HepG2 (cell line): Measurements from ENCODE around the gene LIN28A. TPM values are rescaled to one million over a fixed set of nuclear protein-coding genes. Genes with fewer than 3 reads are reported as not detected.

ENCODE experiments used
- ATAC-seq: fragments of 200-7000 bp; cut with Tn5 transposase; 3 replicates; pipeline ENCODE4 v1.9.1; 2020; ENCODE audit warnings: mild to moderate bottlenecking, moderate library complexity
- BruUV-seq: library from RNA; stranded (reverse); fragments of 400-500 nt; replicated peaks from 2 replicates; lab custom pipeline; 2021; lab: Mats Ljungman, UMichigan
- CTCF ChIA-PET: fragments of 300-600 bp; formaldehyde crosslinking; extraction: SDS; loops from one replicate; lab custom pipeline; 2021; ENCODE audit warnings: low total read pairs, inconsistent platforms, low intra/inter-chr PET ratio; lab: Yijun Ruan, JAX
- POLR2A ChIA-PET: fragments of 350-600 bp; sonication (Branson Sonifier 250); formaldehyde crosslinking; loops from one replicate; lab custom pipeline; 2020; ENCODE audit warnings: antibody characterized with exemption, inconsistent platforms; lab: Yijun Ruan, JAX
- DNase-seq: peaks from one replicate; pipeline ENCODE4 v3.0.0-alpha.2; 2015; ENCODE audit warnings: low spot score
- FAIRE-seq: peaks from 3 replicates; lab custom pipeline; 2011; peaks lifted over from hg19 to GRCh38; lab: Jason Lieb, UNC
- H2AFZ ChIP-seq: one replicate; pipeline ENCODE4 v1.6.1; 2011; ENCODE audit warnings: low read length, inconsistent platforms
- H3K27ac ChIP-seq: fragments of 300-600 bp; 3 replicates; pipeline ENCODE4 v1.8.0; 2011; ENCODE audit warnings: mixed run types, mild to moderate bottlenecking, mixed read lengths, low read length, inconsistent platforms; ENCODE audit not compliant: insufficient read depth; ENCODE audit errors: extremely low read length
- H3K27me3 ChIP-seq, 2 experiments: fragments of 200-600 bp in 1 of 2; 2 replicates in 1 of 2; 3 replicates in 1 of 2; pipeline versions ENCODE4 v1.6.0 to v1.8.0; 2011; ENCODE audit warnings: low read length in 2 of 2, mild to moderate bottlenecking in 2 of 2, moderate library complexity in 2 of 2, inconsistent platforms in 1 of 2; ENCODE audit not compliant: insufficient read depth in 2 of 2, control insufficient read depth in 1 of 2
- H3K36me3 ChIP-seq, 2 experiments: fragments of 200-600 bp in 1 of 2; replicated peaks in 1 of 2; 2 replicates in 1 of 2; 3 replicates in 1 of 2; pipeline versions ENCODE4 v1.5.1 to v1.8.0; 2011; ENCODE audit warnings: low read length in 2 of 2, inconsistent platforms in 1 of 2; ENCODE audit not compliant: insufficient read depth in 2 of 2, control insufficient read depth in 1 of 2
- H3K4me1 ChIP-seq: 2 replicates; pipeline ENCODE4 v1.5.1; 2012; ENCODE audit warnings: low read length, inconsistent platforms; ENCODE audit not compliant: insufficient read depth
- H3K4me2 ChIP-seq: 2 replicates; pipeline ENCODE4 v1.6.0; 2011; ENCODE audit warnings: low read depth, low read length, inconsistent platforms
- H3K4me3 ChIP-seq, 3 experiments: fragments of 200-600 bp in 1 of 3; sonication (generic), shearing (Covaris generic) in 1 of 3; replicated peaks in 1 of 3; 2 replicates each; pipeline ENCODE4 v1.5.1; 2011 to 2016; ENCODE audit warnings: low read length in 3 of 3, inconsistent platforms in 2 of 3, low read depth in 2 of 3, mild to moderate bottlenecking in 2 of 3, control low read depth in 1 of 3, mixed read lengths in 1 of 3; ENCODE audit not compliant: insufficient read depth in 1 of 3
- H3K79me2 ChIP-seq: one replicate; pipeline ENCODE4 v1.6.1; 2011; ENCODE audit warnings: low read length, inconsistent platforms; ENCODE audit not compliant: insufficient read depth
- H3K9ac ChIP-seq: 2 replicates; pipeline ENCODE4 v1.6.0; 2011; ENCODE audit warnings: mild to moderate bottlenecking, low read depth, low read length, inconsistent platforms; ENCODE audit not compliant: insufficient read depth
- H3K9me3 ChIP-seq: 2 replicates; pipeline ENCODE4 v1.5.1; 2012; ENCODE audit warnings: mild to moderate bottlenecking, low read length
- H4K20me1 ChIP-seq: 2 replicates; pipeline ENCODE4 v1.6.0; 2011; ENCODE audit warnings: inconsistent platforms, mild to moderate bottlenecking, low read length, moderate library complexity; ENCODE audit not compliant: insufficient read depth
- FOXA3 ChIP-seq: IDR thresholded peaks from 2 replicates; pipeline ENCODE4 v1.6.1; 2016; ENCODE audit warnings: missing genetic modification reagents, missing compliant biosample characterization
- HOXA5 ChIP-seq: sonication (generic); formaldehyde crosslinking; IDR thresholded peaks from 2 replicates; pipeline ENCODE4 v1.4.0; 2020; ENCODE audit warnings: missing genetic modification reagents
- NFYB ChIP-seq: sonication (generic); formaldehyde crosslinking; IDR thresholded peaks from 2 replicates; pipeline ENCODE4 v1.4.0; 2020; ENCODE audit warnings: missing genetic modification reagents
- PTBP1 ChIP-seq: fragments of 200-400 bp; formaldehyde crosslinking; IDR thresholded peaks from 2 replicates; pipeline ENCODE4 v1.6.1; 2018; ENCODE audit warnings: low read length, low read depth; ENCODE audit not compliant: poor library complexity, severe bottlenecking
- RBFOX2 ChIP-seq: fragments of 200-400 bp; formaldehyde crosslinking; IDR thresholded peaks from 2 replicates; pipeline ENCODE4 v1.6.1; 2017; ENCODE audit warnings: low read depth, mild to moderate bottlenecking, low read length
- RELA ChIP-seq: sonication (generic); formaldehyde crosslinking; IDR thresholded peaks from 2 replicates; pipeline ENCODE4 v1.4.0; 2020; ENCODE audit warnings: missing genetic modification reagents
- TAF1 ChIP-seq: sonication (generic); formaldehyde crosslinking; IDR thresholded peaks from 2 replicates; pipeline ENCODE4 v1.4.0; 2020; ENCODE audit warnings: missing genetic modification reagents
- TEAD2 ChIP-seq: sonication (generic); formaldehyde crosslinking; IDR thresholded peaks from 2 replicates; pipeline ENCODE4 v1.9.0; 2021; ENCODE audit warnings: missing genetic modification reagents
- ZBTB1 ChIP-seq: sonication (generic); formaldehyde crosslinking; IDR thresholded peaks from 2 replicates; pipeline ENCODE4 v1.4.0; 2020; ENCODE audit warnings: missing genetic modification reagents, borderline replicate concordance
- ZBTB26 ChIP-seq: IDR thresholded peaks from 2 replicates; pipeline ENCODE4 v1.6.1; 2016; ENCODE audit warnings: missing compliant biosample characterization, missing genetic modification reagents, borderline replicate concordance
- ZFP37 ChIP-seq: sonication (generic); formaldehyde crosslinking; IDR thresholded peaks from 2 replicates; pipeline ENCODE4 v1.4.0; 2020; ENCODE audit warnings: missing genetic modification reagents, borderline replicate concordance
- ZNF331 ChIP-seq: sonication (generic); formaldehyde crosslinking; IDR thresholded peaks from 2 replicates; pipeline ENCODE4 v1.4.0; 2020; ENCODE audit warnings: missing genetic modification reagents
- ZNF333 ChIP-seq: sonication (generic); formaldehyde crosslinking; IDR thresholded peaks from 2 replicates; pipeline ENCODE4 v1.4.0; 2020; ENCODE audit warnings: mild to moderate bottlenecking, missing genetic modification reagents, borderline replicate concordance
- ZNF557 ChIP-seq: sonication (generic); formaldehyde crosslinking; IDR thresholded peaks from 2 replicates; pipeline ENCODE4 v1.4.0; 2020; ENCODE audit warnings: missing genetic modification reagents
- ZNF589 ChIP-seq: sonication (generic); formaldehyde crosslinking; conservative IDR thresholded peaks from 2 replicates; pipeline ENCODE4 v1.8.0; 2022; ENCODE audit warnings: mild to moderate bottlenecking, moderate library complexity, missing genetic modification reagents
- ZNF710 ChIP-seq: sonication (generic); formaldehyde crosslinking; IDR thresholded peaks from 2 replicates; pipeline ENCODE4 v1.5.0; 2020; ENCODE audit warnings: mild to moderate bottlenecking, missing genetic modification reagents, borderline replicate concordance
- WGBS: methylation state at CpG from one replicate; pipeline ENCODE4 v1.1.6; 2017; ENCODE audit warnings: low lambda C conversion rate; 5-methylcytosine and 5-hydroxymethylcytosine counted together
- in situ Hi-C: cut with HindIII; loops from 2 replicates; pipeline ENCODE4 v1.10.0; 2017; ENCODE audit warnings: low pct_unique_long_range_greater_than_20kb; ENCODE audit not compliant: extremely low pct_ligation_motif_present
- intact Hi-C: fragments of 100-400 bp; cut with micrococcal nuclease; formaldehyde crosslinking; loops from one replicate; pipeline ENCODE4 v1.10.0; 2022; ENCODE audit not compliant: unreplicated experiment
- polyA plus RNA-seq, 8 experiments: library from polyadenylated mRNA; depleted of rRNA in 3 of 8; stranded (reverse) in 7 of 8; unstranded in 1 of 8; fragments of >200 nt; fragmentation: Illumina TruSeq in 4 of 8; extraction: Trizol in 4 of 8; gene quantifications; 2 replicates each; pipeline versions ENCODE4 v1.2.1 to v1.2.3, GENCODE V29; 2011 to 2016; ENCODE audit warnings: low read depth in 4 of 8, missing spikeins in 1 of 8, mixed read lengths in 1 of 8; ENCODE audit not compliant: insufficient read depth in 1 of 8
- total RNA-seq, 5 experiments: library from RNA; depleted of rRNA; stranded (reverse); fragments of >200 nt; fragmentation: Illumina TruSeq; extraction: Trizol; gene quantifications; 2 replicates each; pipeline ENCODE4 v1.2.3, GENCODE V29; 2016; ENCODE audit warnings: low read depth in 1 of 5
- TF ChIP-seq, protein P1 (sequence below): sonication (generic); formaldehyde crosslinking; IDR thresholded peaks from 2 replicates; pipeline ENCODE4 v1.8.0; 2022; ENCODE audit warnings: missing genetic modification reagents, low read depth, mild to moderate bottlenecking, borderline replicate concordance
- TF ChIP-seq, protein P2 (sequence below): sonication (generic); formaldehyde crosslinking; IDR thresholded peaks from 2 replicates; pipeline ENCODE4 v1.5.0; 2020; ENCODE audit warnings: mild to moderate bottlenecking, missing genetic modification reagents
- TF ChIP-seq, protein P3 (sequence below): sonication (generic); formaldehyde crosslinking; IDR thresholded peaks from 2 replicates; pipeline ENCODE4 v1.4.0; 2020; ENCODE audit warnings: mild to moderate bottlenecking, missing genetic modification reagents

Gene LIN28A
- total and polyA plus RNA-seq, 2 of the 13 experiments (the other 11 are each of a cell fraction or from before 2014, with no cell fraction given), result not detected

DNA sequence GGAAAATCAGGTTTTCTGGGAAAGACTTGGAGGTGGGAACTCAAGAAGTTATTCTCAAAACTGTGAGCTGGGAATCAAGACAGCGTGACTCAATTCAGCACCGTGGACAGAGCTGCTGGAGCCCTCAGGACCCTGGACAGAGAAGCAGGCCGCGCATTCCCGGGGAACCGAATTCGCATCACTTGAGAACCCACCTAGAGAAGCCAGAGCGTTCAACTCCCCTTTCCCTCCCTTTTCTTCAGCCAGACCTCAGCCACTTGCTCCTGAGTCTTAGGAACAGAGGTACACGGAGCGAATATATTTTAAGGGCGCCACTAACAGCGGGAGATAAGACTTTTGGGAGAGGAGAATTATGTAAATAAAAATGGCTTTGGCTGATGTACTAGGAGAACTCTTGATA lies 2.0 kb upstream of the LIN28A start:
- DNase-seq, result peak; percentile 46
- H3K4me3 ChIP-seq, result no peak overlapping the region
- BruUV-seq, result no TSS peak
- H3K4me1 ChIP-seq, result peaks cover 17% of the 10 kb centered on the region
- ChIA-PET POLR2A (interaction anchor here (0.7 kb wide), 1 partner anchor 89 kb away, joined by 3 read pairs; no protein-coding TSS in a partner anchor), CTCF (no interaction called here)
- 2% methylated on average over 12 of the region's 12 CpGs for WGBS
- no peak overlapping the region for H3K27ac ChIP-seq
- no peaks in the 10 kb centered on the region for H4K20me1 ChIP-seq
- H2AFZ ChIP-seq, result no peak overlapping the region
- FAIRE-seq, result peak; percentile 66
- no peak overlapping the region for H3K4me2 ChIP-seq
- peak; percentile 78 for ATAC-seq
- in situ Hi-C loops (no loop called here), intact Hi-C loops (no loop called here)
- no peaks in the 10 kb centered on the region for H3K9me3 ChIP-seq
- H3K9ac ChIP-seq, result no peak overlapping the region
- H3K79me2 ChIP-seq, result no peaks in the 10 kb centered on the region
- no peaks in the 10 kb centered on the region for H3K36me3 ChIP-seq
- peaks cover 7 to 32% of the 10 kb centered on the region in 2 experiments; a peak in 4 of 5 replicates for H3K27me3 ChIP-seq
- TF ChIP-seq ZNF333 (CRISPR knock-in tag), result peak; percentile 100
- TF ChIP-seq ZFP37 (CRISPR knock-in tag), result peak; percentile 100
- no peak for TF ChIP-seq PTBP1
- TF ChIP-seq ZNF331, result peak; percentile 100
- TF ChIP-seq ZNF557 (CRISPR knock-in tag), result peak; percentile 100
- TF ChIP-seq RELA (CRISPR knock-in tag), result peak; percentile 99
- peak; percentile 93 for TF ChIP-seq TAF1 (CRISPR knock-in tag)
- TF ChIP-seq ZBTB1 (CRISPR knock-in tag), result peak; percentile 99
- TF ChIP-seq ZNF710 (CRISPR knock-in tag), result peak; percentile 99
- TF ChIP-seq, protein P1, sequence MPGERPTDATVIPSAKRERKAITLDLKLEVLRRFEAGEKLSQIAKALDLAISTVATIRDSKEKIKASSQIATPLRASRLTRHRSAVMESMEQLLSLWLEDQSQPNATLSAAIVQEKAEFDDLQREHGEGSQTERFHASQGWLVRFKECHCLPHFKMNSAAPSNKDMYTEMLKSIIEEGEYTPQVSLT (CRISPR knock-in tag), result peak; percentile 99
- TF ChIP-seq, protein P2, sequence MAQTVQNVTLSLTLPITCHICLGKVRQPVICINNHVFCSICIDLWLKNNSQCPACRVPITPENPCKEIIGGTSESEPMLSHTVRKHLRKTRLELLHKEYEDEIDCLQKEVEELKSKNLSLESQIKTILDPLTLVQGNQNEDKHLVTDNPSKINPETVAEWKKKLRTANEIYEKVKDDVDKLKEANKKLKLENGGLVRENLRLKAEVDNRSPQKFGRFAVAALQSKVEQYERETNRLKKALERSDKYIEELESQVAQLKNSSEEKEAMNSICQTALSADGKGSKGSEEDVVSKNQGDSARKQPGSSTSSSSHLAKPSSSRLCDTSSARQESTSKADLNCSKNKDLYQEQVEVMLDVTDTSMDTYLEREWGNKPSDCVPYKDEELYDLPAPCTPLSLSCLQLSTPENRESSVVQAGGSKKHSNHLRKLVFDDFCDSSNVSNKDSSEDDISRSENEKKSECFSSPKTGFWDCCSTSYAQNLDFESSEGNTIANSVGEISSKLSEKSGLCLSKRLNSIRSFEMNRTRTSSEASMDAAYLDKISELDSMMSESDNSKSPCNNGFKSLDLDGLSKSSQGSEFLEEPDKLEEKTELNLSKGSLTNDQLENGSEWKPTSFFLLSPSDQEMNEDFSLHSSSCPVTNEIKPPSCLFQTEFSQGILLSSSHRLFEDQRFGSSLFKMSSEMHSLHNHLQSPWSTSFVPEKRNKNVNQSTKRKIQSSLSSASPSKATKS (CRISPR knock-in tag), result peak; percentile 100
- TF ChIP-seq FOXA3 (CRISPR knock-in tag), result peak; percentile 91
- TF ChIP-seq NFYB, result peak; percentile 80
- TF ChIP-seq, protein P3, sequence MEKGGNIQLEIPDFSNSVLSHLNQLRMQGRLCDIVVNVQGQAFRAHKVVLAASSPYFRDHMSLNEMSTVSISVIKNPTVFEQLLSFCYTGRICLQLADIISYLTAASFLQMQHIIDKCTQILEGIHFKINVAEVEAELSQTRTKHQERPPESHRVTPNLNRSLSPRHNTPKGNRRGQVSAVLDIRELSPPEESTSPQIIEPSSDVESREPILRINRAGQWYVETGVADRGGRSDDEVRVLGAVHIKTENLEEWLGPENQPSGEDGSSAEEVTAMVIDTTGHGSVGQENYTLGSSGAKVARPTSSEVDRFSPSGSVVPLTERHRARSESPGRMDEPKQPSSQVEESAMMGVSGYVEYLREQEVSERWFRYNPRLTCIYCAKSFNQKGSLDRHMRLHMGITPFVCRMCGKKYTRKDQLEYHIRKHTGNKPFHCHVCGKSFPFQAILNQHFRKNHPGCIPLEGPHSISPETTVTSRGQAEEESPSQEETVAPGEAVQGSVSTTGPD, result peak; percentile 98
- peak; percentile 100 for TF ChIP-seq ZNF589 (CRISPR knock-in tag)
- TF ChIP-seq RBFOX2, result no peak
- peak; percentile 99 for TF ChIP-seq ZBTB26 (CRISPR knock-in tag)
- peak; percentile 100 for TF ChIP-seq HOXA5 (CRISPR knock-in tag)
- peak; percentile 100 for TF ChIP-seq TEAD2 (CRISPR knock-in tag)
